Retinal pigment epithelial cell (primary cell): ENCODE measurements around the gene TGFBR3.

ENCODE experiments used
- DNase-seq: peaks from one replicate; pipeline ENCODE4 v3.0.0-alpha.2; 2010; ENCODE audit warnings: low read depth
- H3K4me3 ChIP-seq: 2 replicates; pipeline ENCODE4 v1.5.1; 2011; ENCODE audit warnings: mild to moderate bottlenecking, low read length, control low read depth, moderate library complexity
- TF ChIP-seq, protein P1 (sequence below): conservative IDR thresholded peaks from 2 replicates; pipeline ENCODE4 v1.5.1; 2011; ENCODE audit warnings: low read depth, low read length, control low read depth, inconsistent platforms

The TGFBR3 gene

GRCh38 chr1:91715416-91716000 is 170.4 kb downstream of the TGFBR3 start:
- H3K4me3 ChIP-seq: no peak overlapping the region
- TF ChIP-seq, protein P1, sequence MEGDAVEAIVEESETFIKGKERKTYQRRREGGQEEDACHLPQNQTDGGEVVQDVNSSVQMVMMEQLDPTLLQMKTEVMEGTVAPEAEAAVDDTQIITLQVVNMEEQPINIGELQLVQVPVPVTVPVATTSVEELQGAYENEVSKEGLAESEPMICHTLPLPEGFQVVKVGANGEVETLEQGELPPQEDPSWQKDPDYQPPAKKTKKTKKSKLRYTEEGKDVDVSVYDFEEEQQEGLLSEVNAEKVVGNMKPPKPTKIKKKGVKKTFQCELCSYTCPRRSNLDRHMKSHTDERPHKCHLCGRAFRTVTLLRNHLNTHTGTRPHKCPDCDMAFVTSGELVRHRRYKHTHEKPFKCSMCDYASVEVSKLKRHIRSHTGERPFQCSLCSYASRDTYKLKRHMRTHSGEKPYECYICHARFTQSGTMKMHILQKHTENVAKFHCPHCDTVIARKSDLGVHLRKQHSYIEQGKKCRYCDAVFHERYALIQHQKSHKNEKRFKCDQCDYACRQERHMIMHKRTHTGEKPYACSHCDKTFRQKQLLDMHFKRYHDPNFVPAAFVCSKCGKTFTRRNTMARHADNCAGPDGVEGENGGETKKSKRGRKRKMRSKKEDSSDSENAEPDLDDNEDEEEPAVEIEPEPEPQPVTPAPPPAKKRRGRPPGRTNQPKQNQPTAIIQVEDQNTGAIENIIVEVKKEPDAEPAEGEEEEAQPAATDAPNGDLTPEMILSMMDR: no peak
- no peak for DNase-seq

DNA sequence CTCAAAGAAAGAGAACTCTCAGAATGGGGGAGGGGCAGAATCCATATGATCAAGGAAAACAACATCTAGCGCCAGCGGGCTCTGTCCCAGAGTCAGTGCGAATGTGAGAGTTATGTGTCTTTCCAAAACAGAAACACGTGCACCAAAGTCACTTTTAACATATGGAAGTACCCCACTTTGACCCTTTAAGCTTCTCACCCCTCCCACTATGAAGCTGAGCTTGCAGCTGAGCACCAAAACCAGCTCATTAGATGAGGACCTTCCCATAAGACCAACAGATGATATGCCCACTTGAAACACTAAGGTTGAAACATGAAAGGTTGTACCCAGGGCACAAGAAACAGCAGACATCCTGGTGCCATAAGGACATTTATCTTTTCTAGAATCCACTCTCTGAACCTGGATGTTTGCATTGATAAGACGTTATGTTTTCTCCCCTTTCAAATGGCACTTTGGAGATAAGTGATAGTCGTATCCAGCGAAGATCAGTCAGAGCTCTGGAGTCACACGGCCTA is 171.0 kb downstream of the TGFBR3 start:
- no peak for DNase-seq
- H3K4me3 ChIP-seq: no peak overlapping the region
- TF ChIP-seq, protein P1: no peak

- no peak overlapping the region for H3K4me3 ChIP-seq
- TF ChIP-seq, protein P1: no peak
- no peak for DNase-seq
These were observed 172.7 kb downstream of the TGFBR3 start for GRCh38 chr1:91712981-91713841.

DNA sequence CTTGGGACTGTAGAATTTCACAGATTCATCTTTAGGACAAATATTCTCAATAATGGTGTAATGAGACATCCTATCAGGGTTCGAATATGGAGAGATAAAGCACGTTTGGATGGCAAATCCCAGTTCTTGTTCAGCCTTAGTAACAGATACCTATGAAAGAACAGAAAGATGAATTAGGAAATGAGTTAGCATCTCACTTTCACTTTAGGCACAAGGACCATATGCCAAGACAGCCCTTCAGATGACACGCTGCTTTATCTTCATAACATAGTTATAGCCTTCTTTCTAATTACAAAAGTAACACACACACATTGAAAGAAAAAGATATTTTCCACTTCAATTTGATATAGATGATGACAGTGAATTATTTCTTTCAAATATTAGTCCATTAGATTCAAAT is 173.6 kb downstream of the TGFBR3 start:
- TF ChIP-seq, protein P1: no peak
- no peak overlapping the region for H3K4me3 ChIP-seq
- no peak for DNase-seq

- H3K4me3 ChIP-seq: no peak overlapping the region
- no peak for DNase-seq
- TF ChIP-seq, protein P1: no peak
These were observed 174.3 kb downstream of the TGFBR3 start for GRCh38 chr1:91711504-91712247.

DNA sequence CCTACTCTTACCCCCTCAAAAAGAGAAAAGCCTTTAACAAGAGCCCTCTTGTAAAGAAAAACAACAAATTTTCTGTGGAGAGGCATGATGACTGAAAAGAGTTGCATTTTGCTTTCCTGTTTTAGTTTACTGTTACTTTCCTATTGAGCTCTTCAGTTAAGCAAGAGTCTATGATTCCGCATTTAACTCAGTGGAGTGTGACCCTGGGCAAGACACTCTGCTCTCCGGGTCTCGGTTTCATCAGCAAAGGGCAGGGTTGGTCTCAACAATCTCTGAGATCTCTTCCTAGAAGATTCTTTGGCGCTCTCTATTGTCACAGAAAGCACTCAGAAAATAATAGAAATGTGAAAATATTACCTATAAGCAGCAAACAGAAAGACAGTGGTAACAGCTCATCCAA is 175.7 kb downstream of the TGFBR3 start:
- no peak for DNase-seq
- TF ChIP-seq, protein P1: no peak
- no peak overlapping the region for H3K4me3 ChIP-seq
